HG02885 (cell line): ENCODE measurements around the gene ACAP3.

Experiments used
- ATAC-seq: cut with Tn5 transposase; IDR thresholded peaks from one replicate; pipeline ENCODE4 v1.9.1; 2021; ENCODE audit warnings: mild to moderate bottlenecking; ENCODE audit not compliant: unreplicated experiment, poor library complexity

ACAP3 gene

GRCh38 chr1:1344655-1345361 is 37.1 kb upstream of the ACAP3 start:
- ATAC-seq, result no peak

- no peak for ATAC-seq
Measured at GRCh38 chr1:1343811-1344421, 36.2 kb upstream of the ACAP3 start.

DNA sequence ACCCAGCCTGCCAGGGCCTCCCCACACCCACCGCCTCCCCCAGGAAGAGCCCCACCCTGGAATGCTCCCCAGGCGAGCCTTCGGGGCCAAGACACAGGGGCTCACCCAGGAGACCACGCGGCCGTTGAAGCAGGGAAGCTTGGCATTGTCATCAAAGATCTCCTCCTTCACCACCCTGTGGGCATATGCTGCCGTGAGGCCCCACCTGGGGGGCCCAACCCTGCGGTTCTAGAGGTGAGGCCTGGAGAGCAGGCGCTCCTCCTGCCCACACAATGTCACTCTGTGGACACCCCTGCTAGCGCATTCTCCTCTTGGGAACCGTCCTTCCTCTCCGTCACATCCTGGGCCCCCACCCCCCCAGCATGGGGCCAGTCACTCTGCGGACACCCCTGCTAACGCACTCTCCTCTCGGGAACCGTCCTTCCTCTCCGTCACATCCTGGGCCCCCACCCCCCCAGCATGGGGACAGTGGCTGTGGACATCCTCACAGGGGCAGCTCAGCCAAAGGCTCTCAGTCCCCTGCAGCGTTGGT is 34.9 kb upstream of the ACAP3 start:
- ATAC-seq, result no peak

- ATAC-seq, result no peak
Measured at GRCh38 chr1:1342061-1342562, 34.4 kb upstream of the ACAP3 start.

DNA sequence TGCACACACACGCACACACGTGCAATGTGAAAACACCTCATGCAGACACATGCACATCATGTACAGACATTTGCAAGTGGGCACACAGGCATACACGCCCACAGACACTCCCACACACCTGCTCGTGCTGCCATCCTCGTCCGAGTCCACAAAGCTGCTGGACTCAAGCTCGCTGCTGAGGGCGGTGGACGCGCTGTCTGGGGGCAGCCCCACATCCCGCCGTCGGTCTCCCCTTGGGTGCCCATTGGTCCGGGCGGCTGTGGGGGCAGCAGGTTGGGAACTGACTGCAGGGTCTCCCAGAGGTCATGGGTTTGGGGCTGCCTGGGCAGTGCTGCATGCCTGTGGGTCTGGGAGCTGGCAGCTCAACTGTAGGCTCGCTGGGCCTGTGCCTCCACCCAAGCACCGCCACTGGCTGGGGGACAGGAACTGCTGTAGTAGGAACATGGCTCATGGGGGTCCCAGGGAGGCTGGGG is 33.9 kb upstream of the ACAP3 start:
- no peak for ATAC-seq

GRCh38 chr1:1340791-1341548 is 33.2 kb upstream of the ACAP3 start:
- no peak for ATAC-seq

GRCh38 chr1:1340185-1340584 is 32.5 kb upstream of the ACAP3 start:
- ATAC-seq, result no peak

DNA sequence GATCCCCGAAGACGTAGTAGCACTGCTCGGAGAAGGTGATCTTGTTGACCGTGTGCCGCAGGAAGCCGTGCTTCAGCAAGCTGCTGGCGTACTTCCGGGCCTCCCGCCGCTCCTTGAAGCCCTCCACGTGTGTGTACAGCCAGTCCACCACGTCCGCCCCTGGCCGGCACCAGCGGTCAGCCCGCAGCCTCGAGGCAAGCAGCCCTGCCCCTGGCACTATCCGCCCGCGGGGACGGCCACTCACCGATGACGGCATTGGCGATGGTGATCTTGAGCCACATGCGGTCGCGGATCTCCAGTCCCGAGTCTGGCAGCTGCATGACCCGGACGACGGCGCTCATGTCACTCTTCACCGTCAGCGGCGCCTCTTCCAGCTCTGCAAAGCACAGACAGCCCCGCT is 30.5 kb upstream of the ACAP3 start:
- ATAC-seq, result no peak

- no peak for ATAC-seq
Measured at GRCh38 chr1:1337793-1338147, 30.0 kb upstream of the ACAP3 start.

GRCh38 chr1:1336931-1337792 is 29.4 kb upstream of the ACAP3 start:
- ATAC-seq, result no peak

- ATAC-seq, result no peak
Measured at GRCh38 chr1:1336446-1336845, 28.7 kb upstream of the ACAP3 start.

DNA sequence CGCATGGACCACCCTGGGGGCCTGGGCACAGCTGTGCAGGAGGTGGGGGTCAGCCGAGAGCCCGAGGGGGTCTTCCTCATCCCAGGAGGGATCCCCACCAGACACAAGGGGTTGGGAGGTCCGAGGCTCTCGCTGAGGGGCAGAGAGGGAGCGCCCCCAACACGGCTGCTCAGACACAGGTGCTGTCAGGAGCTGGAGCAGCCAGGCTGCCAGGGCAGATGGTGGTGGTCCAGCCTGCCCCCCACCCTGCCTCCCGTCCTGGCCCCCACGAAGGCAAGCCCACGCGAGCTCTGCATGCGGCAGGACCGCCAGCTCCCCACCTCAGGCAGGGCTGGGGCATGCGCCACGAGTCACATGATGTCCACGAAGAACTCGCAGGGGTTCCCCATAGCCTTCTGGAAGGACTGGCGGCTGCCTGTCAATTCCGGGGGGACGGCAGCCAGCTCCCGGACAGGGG is 28.1 kb upstream of the ACAP3 start:
- no peak for ATAC-seq

DNA sequence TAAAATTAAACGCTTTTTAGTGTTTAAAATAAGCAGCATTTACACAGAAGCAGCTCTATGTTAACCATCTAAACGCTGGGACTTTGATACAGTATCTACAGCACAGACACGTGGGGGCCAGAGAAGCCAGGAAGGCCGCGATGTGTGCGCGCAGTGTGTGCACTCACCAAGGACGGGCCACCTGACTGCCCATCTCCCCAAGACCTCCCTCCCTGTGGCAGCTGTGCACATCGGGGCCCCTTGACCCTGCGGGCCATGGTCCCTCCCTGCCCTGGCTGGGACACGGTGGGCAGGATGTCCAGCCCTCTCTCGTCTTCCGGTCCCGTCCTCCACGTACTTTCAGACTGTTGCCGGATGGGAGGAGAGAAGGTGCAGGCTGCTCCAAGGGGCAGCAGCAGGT is 27.6 kb upstream of the ACAP3 start:
- ATAC-seq, result no peak

DNA sequence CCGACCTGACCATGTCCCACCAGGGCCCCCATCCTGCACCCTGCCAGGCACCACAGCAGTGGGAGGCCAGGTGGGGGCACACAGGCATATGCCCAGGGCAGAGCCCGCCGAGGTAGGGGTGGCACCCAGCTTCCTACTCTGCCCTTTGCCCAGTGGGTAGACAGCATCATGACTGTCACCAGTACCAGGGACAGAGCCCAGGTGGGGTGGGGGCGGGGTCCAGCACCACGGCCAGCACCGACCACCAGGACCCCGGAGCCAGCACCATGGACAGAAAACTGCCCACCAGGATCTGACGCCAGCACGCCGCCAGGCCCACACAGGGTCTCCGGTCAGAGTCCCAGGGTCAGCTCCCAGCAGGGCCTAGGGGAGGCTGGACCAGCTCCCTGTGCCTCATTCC is 27.1 kb upstream of the ACAP3 start:
- ATAC-seq, result no peak

DNA sequence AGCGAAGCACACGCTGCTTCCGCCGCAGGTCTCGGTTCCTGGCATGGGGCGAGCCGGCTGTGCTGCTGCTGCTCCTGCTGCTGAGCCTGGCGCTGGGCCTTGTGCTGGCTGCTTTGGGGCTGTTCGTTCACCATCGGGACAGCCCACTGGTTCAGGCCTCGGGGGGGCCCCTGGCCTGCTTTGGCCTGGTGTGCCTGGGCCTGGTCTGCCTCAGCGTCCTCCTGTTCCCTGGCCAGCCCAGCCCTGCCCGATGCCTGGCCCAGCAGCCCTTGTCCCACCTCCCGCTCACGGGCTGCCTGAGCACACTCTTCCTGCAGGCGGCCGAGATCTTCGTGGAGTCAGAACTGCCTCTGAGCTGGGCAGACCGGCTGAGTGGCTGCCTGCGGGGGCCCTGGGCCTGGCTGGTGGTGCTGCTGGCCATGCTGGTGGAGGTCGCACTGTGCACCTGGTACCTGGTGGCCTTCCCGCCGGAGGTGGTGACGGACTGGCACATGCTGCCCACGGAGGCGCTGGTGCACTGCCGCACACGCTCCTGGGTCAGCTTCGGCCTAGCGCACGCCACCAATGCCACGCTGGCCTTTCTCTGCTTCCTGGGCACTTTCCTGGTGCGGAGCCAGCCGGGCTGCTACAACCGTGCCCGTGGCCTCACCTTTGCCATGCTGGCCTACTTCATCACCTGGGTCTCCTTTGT is 26.0 kb upstream of the ACAP3 start:
- no peak for ATAC-seq

- no peak for ATAC-seq
Measured at GRCh38 chr1:1332774-1333480, 25.2 kb upstream of the ACAP3 start.

DNA sequence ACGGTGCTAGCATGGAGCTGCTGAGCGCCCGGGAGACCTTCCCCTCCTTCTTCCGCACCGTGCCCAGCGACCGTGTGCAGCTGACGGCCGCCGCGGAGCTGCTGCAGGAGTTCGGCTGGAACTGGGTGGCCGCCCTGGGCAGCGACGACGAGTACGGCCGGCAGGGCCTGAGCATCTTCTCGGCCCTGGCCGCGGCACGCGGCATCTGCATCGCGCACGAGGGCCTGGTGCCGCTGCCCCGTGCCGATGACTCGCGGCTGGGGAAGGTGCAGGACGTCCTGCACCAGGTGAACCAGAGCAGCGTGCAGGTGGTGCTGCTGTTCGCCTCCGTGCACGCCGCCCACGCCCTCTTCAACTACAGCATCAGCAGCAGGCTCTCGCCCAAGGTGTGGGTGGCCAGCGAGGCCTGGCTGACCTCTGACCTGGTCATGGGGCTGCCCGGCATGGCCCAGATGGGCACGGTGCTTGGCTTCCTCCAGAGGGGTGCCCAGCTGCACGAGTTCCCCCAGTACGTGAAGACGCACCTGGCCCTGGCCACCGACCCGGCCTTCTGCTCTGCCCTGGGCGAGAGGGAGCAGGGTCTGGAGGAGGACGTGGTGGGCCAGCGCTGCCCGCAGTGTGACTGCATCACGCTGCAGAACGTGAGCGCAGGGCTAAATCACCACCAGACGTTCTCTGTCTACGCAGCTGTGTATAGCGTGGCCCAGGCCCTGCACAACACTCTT is 24.5 kb upstream of the ACAP3 start:
- no peak for ATAC-seq
